GM12873 (cell line): ENCODE data around the gene SGSH.

Experiments used
- TF ChIP-seq, protein P1 (sequence below): IDR thresholded peaks from 2 replicates; pipeline ENCODE4 v1.5.1; 2012; ENCODE audit warnings: low read depth, mild to moderate bottlenecking, moderate library complexity, low read length, control low read depth; ENCODE audit not compliant: insufficient read depth; ENCODE audit errors: missing control alignments

SGSH gene

DNA sequence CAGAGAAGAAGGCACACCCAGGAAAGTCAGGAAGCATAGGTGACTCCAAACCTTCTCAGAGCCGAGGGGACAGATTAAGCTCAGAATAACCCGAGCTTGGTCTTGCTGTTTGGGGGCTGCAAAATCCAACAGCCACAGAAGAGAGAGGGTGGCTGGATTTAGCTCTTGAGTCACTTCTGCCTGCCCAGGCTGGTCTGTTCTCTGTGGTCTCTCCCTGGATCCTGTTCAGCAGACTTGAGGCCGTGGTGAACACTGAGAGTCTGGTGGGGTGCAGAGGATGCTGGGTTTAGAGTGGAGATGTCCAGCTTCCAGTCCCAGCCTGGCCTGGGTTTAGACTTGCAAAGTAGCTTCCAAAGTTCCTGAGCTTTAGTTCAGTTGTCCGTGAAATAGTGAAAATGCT lies 8.9 kb upstream of the SGSH start:
- TF ChIP-seq, protein P1, sequence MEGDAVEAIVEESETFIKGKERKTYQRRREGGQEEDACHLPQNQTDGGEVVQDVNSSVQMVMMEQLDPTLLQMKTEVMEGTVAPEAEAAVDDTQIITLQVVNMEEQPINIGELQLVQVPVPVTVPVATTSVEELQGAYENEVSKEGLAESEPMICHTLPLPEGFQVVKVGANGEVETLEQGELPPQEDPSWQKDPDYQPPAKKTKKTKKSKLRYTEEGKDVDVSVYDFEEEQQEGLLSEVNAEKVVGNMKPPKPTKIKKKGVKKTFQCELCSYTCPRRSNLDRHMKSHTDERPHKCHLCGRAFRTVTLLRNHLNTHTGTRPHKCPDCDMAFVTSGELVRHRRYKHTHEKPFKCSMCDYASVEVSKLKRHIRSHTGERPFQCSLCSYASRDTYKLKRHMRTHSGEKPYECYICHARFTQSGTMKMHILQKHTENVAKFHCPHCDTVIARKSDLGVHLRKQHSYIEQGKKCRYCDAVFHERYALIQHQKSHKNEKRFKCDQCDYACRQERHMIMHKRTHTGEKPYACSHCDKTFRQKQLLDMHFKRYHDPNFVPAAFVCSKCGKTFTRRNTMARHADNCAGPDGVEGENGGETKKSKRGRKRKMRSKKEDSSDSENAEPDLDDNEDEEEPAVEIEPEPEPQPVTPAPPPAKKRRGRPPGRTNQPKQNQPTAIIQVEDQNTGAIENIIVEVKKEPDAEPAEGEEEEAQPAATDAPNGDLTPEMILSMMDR, result no peak

- TF ChIP-seq, protein P1, result no peak
Measured at GRCh38 chr17:80228477-80228876, 8.3 kb upstream of the SGSH start.

DNA sequence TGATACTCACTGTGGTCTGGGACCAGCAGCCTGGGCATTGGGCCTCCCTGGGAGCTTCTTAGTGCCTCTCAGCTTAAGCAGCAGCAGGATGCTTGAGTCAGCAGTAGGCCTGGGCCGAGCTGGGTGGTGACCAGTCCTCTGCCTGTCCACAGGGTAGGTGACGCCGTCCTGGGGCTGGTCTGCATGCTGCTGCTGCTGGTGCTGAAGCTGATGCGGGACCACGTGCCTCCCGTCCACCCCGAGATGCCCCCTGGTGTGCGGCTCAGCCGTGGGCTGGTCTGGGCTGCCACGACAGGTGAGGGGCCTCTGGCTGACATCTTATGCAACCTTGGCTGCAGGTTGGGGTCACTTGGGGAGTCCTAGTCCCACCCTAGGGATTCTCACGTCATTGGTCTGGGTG lies 7.5 kb upstream of the SGSH start:
- TF ChIP-seq, protein P1, result no peak

- TF ChIP-seq, protein P1, result no peak
Measured at GRCh38 chr17:80227156-80227555, 7.0 kb upstream of the SGSH start.

- TF ChIP-seq, protein P1, result no peak
Measured at GRCh38 chr17:80225230-80225629, 5.1 kb upstream of the SGSH start.

DNA sequence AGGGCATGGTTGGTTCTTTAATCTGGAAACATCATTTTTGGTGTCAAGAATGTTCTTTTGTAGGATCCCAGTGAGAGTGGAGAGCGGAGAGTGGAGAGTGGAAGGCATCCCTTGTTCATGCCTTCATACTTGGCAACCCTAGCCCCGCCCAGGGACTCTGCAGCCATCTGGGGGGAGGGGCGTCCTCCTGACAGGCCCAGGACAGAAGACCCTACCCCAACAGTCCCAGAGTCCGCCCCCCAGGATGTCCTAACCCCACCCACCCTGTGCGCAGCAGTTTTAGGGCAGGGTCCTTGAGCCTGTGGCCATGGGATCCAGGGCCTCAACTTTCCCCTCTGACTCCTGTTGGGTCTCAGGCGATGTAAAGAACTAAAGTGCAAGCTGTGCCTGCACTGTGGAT lies 4.5 kb upstream of the SGSH start:
- TF ChIP-seq, protein P1, result no peak

GRCh38 chr17:80223838-80224497 lies 3.8 kb upstream of the SGSH start:
- TF ChIP-seq, protein P1, result no peak
